Panc1 (cell line): ENCODE data around the gene ACOX3. TPM values are rescaled to one million over a fixed set of nuclear protein-coding genes. Genes with fewer than 3 reads are reported as not detected.

Source experiments
- ATAC-seq: fragments of 200-7000 bp; cut with Tn5 transposase; 2 replicates; pipeline ENCODE4 v1.9.1; 2020; ENCODE audit warnings: mild to moderate bottlenecking, moderate library complexity
- BruUV-seq: library from RNA; stranded (reverse); fragments of 400-500 nt; replicated peaks from 2 replicates; lab custom pipeline; 2021; lab: Mats Ljungman, UMichigan
- CTCF ChIA-PET: fragments of 300-600 bp; sonication (Branson Sonifier 250); formaldehyde crosslinking; loops from one replicate; lab custom pipeline; 2022; ENCODE audit warnings: antibody characterized with exemption; lab: Charles Lee
- POLR2A ChIA-PET: fragments of 300-600 bp; sonication (Branson Sonifier 250); formaldehyde crosslinking; loops from one replicate; lab custom pipeline; 2022; ENCODE audit warnings: antibody characterized with exemption; lab: Charles Lee
- DNase-seq: peaks from one replicate; pipeline ENCODE4 v3.0.0-alpha.2; 2010; ENCODE audit warnings: low read depth, low spot score
- H3K27ac ChIP-seq: 2 replicates; pipeline ENCODE4 v1.5.1; 2011; ENCODE audit warnings: mild to moderate bottlenecking, low read length, inconsistent platforms
- H3K27me3 ChIP-seq: fragments of 200-500 bp; sonication (Bioruptor generic); 2 replicates; pipeline ENCODE4 v1.6.0; 2014; ENCODE audit warnings: low read length, inconsistent platforms; ENCODE audit not compliant: control insufficient read depth, insufficient read depth
- H3K36me3 ChIP-seq: fragments of 200-500 bp; sonication (Bioruptor generic); 2 replicates; pipeline ENCODE4 v1.5.1; 2014; ENCODE audit warnings: inconsistent platforms, mild to moderate bottlenecking, low read length, moderate library complexity; ENCODE audit not compliant: control insufficient read depth, insufficient read depth
- H3K4me1 ChIP-seq: 2 replicates; pipeline ENCODE4 v1.5.1; 2011; ENCODE audit warnings: inconsistent platforms, mild to moderate bottlenecking, low read length, moderate library complexity; ENCODE audit not compliant: control insufficient read depth, insufficient read depth
- H3K4me3 ChIP-seq, 2 experiments: 2 replicates each; pipeline ENCODE4 v1.5.1; 2011 to 2012; ENCODE audit warnings: low read depth in 2 of 2, low read length in 2 of 2, mild to moderate bottlenecking in 2 of 2, inconsistent platforms in 1 of 2, moderate library complexity in 1 of 2
- H3K9me3 ChIP-seq: fragments of 200-500 bp; sonication (Bioruptor generic); 2 replicates; pipeline ENCODE4 v1.5.1; 2014; ENCODE audit warnings: low read depth, mild to moderate bottlenecking, inconsistent platforms, low read length, moderate library complexity; ENCODE audit not compliant: control insufficient read depth, insufficient read depth
- POLR2AphosphoS5 ChIP-seq: IDR thresholded peaks from 2 replicates; pipeline ENCODE4 v1.6.1; 2012; ENCODE audit warnings: mild to moderate bottlenecking, low read depth, low read length, moderate library complexity
- SIN3A ChIP-seq: IDR thresholded peaks from 2 replicates; pipeline ENCODE4 v1.6.1; 2012; ENCODE audit warnings: low read depth, mild to moderate bottlenecking, low read length, moderate library complexity, borderline replicate concordance; ENCODE audit not compliant: insufficient read depth
- TCF7L2 ChIP-seq: IDR thresholded peaks from 2 replicates; pipeline ENCODE4 v1.6.1; 2011; ENCODE audit warnings: mild to moderate bottlenecking, low read depth, low read length, inconsistent platforms
- in situ Hi-C: cut with HindIII; loops from 2 replicates; pipeline ENCODE4 v1.10.0; 2016; ENCODE audit warnings: low sequenced_read_pairs, low pct_unique_long_range_greater_than_20kb
- intact Hi-C: fragments of 100-400 bp; cut with micrococcal nuclease; formaldehyde crosslinking; loops from one replicate; pipeline ENCODE4 v1.10.0; 2022; ENCODE audit not compliant: unreplicated experiment
- total RNA-seq: library from RNA; stranded (reverse); gene quantifications from one replicate; pipeline ENCODE4 v1.2.1, GENCODE V29; 2021; ENCODE audit not compliant: unreplicated experiment
- TF ChIP-seq, protein P1 (sequence below): fragments of 450-650 bp; IDR thresholded peaks from 2 replicates; pipeline ENCODE4 v1.5.1; 2017; ENCODE audit warnings: mild to moderate bottlenecking
- TF ChIP-seq, protein P2 (sequence below), 2 experiments: IDR thresholded peaks; 2 replicates each; pipeline ENCODE4 v1.6.1; 2011 to 2012; ENCODE audit warnings: low read depth in 2 of 2, control low read depth in 1 of 2, low read length in 1 of 2, mild to moderate bottlenecking in 1 of 2, moderate library complexity in 1 of 2; ENCODE audit not compliant: insufficient read depth in 1 of 2

The ACOX3 gene
- total RNA-seq, 1 experiment from 2014 or later = 15.4 TPM

GRCh38 chr4:8335848-8336247 lies 104.7 kb downstream of the ACOX3 start:
- Histone ChIP-seq H3K27me3 (no peaks in the 10 kb centered on the region), H3K4me1 (no peaks in the 10 kb centered on the region), H3K9me3 (no peaks in the 10 kb centered on the region), H3K27ac (no peak overlapping the region), H3K36me3 (no peaks in the 10 kb centered on the region), H3K4me3 (no peak overlapping the region)
- ATAC-seq = no peak
- ChIA-PET CTCF (no interaction called here), POLR2A (no interaction called here)
- intact Hi-C loops = no loop called here
- in situ Hi-C loops = no loop called here
- no TSS peak for BruUV-seq
- DNase-seq = no peak
- TF ChIP-seq, protein P1, sequence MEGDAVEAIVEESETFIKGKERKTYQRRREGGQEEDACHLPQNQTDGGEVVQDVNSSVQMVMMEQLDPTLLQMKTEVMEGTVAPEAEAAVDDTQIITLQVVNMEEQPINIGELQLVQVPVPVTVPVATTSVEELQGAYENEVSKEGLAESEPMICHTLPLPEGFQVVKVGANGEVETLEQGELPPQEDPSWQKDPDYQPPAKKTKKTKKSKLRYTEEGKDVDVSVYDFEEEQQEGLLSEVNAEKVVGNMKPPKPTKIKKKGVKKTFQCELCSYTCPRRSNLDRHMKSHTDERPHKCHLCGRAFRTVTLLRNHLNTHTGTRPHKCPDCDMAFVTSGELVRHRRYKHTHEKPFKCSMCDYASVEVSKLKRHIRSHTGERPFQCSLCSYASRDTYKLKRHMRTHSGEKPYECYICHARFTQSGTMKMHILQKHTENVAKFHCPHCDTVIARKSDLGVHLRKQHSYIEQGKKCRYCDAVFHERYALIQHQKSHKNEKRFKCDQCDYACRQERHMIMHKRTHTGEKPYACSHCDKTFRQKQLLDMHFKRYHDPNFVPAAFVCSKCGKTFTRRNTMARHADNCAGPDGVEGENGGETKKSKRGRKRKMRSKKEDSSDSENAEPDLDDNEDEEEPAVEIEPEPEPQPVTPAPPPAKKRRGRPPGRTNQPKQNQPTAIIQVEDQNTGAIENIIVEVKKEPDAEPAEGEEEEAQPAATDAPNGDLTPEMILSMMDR = no peak
- TF ChIP-seq, protein P2, sequence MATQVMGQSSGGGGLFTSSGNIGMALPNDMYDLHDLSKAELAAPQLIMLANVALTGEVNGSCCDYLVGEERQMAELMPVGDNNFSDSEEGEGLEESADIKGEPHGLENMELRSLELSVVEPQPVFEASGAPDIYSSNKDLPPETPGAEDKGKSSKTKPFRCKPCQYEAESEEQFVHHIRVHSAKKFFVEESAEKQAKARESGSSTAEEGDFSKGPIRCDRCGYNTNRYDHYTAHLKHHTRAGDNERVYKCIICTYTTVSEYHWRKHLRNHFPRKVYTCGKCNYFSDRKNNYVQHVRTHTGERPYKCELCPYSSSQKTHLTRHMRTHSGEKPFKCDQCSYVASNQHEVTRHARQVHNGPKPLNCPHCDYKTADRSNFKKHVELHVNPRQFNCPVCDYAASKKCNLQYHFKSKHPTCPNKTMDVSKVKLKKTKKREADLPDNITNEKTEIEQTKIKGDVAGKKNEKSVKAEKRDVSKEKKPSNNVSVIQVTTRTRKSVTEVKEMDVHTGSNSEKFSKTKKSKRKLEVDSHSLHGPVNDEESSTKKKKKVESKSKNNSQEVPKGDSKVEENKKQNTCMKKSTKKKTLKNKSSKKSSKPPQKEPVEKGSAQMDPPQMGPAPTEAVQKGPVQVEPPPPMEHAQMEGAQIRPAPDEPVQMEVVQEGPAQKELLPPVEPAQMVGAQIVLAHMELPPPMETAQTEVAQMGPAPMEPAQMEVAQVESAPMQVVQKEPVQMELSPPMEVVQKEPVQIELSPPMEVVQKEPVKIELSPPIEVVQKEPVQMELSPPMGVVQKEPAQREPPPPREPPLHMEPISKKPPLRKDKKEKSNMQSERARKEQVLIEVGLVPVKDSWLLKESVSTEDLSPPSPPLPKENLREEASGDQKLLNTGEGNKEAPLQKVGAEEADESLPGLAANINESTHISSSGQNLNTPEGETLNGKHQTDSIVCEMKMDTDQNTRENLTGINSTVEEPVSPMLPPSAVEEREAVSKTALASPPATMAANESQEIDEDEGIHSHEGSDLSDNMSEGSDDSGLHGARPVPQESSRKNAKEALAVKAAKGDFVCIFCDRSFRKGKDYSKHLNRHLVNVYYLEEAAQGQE (IDR thresholded peaks at IDR 0.05; ENCODE audit: insufficient read depth in 1 of 2, low read depth in 2 of 2, low read length in 1 of 2) = no peak
- TF ChIP-seq TCF7L2 (no peak), POLR2AphosphoS5 (no peak), SIN3A (no peak)

DNA sequence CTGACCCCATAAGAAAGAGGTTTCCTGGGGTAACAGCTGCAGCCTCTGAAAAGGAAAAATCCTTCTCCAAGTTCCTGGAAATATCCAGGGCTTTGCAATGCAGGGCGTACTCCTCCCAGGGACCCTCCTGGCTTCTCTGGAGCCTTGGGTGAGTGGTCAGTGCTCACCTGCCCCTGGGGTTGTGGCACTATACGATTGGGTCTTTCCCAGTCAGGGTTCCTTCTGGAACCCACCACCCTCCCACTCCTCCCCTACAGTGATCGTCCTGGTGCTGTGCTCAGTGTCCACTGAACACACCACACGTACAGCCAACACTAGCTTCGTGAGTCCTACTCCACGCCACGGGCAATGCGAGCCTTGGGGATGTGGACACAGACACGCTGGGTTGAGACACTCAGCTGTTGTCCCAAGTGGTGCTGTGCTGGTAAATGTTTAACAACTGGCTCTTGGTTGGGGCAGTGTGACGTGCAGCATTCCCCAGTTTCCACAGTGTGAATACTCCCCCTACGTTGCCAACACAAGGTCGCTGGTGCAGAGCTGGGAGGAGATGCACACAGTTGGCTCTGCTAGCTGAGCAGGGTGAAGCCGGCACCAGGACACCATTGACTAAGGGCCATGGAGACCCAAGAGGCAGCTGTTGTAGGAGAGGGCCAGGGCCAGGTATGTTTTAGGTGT lies 105.6 kb downstream of the ACOX3 start:
- Histone ChIP-seq H3K36me3 (no peaks in the 10 kb centered on the region), H3K27ac (no peak overlapping the region), H3K9me3 (no peaks in the 10 kb centered on the region), H3K4me1 (no peaks in the 10 kb centered on the region), H3K4me3 (no peak overlapping the region), H3K27me3 (no peaks in the 10 kb centered on the region)
- in situ Hi-C loops = no loop called here
- TF ChIP-seq, protein P1 = no peak
- TF ChIP-seq SIN3A (no peak), TCF7L2 (no peak)
- no peak for ATAC-seq
- ChIA-PET CTCF (interaction anchor here (0.6 kb wide), 1 partner anchor 215 kb away, joined by 3 read pairs; no protein-coding TSS in a partner anchor), POLR2A (no interaction called here)
- BruUV-seq = no TSS peak
- intact Hi-C loops = no loop called here
- DNase-seq = no peak
